Brain microvascular endothelial cell (primary cell): ENCODE results near the gene FABP2.
A peak's percentile ranks its signal among the peaks of the same experiment; 100 is the strongest.

Experiments used
- DNase-seq: peaks from one replicate; pipeline ENCODE4 v3.0.0-alpha.2; 2020
- H3K27ac ChIP-seq: fragments of 250-450 bp; sonication (Bioruptor Pico); 2 replicates; pipeline ENCODE4 v1.5.1; 2020; ENCODE audit warnings: mild to moderate bottlenecking, moderate library complexity
- H3K27me3 ChIP-seq: fragments of 250-450 bp; sonication (Bioruptor Pico); replicated peaks from 2 replicates; pipeline ENCODE4 v1.5.1; 2020; ENCODE audit warnings: mild to moderate bottlenecking
- H3K36me3 ChIP-seq: fragments of 250-450 bp; sonication (Bioruptor Pico); replicated peaks from 2 replicates; pipeline ENCODE4 v1.5.1; 2020; ENCODE audit warnings: mild to moderate bottlenecking
- H3K4me3 ChIP-seq: 2 replicates; pipeline ENCODE4 v1.5.1; 2011; ENCODE audit warnings: low read depth, mild to moderate bottlenecking, control low read depth, low read length, moderate library complexity
- CTCF ChIP-seq: IDR thresholded peaks from 2 replicates; pipeline ENCODE4 v1.5.1; 2011; ENCODE audit warnings: low read depth, mild to moderate bottlenecking, moderate library complexity, low read length, control low read depth, inconsistent platforms; ENCODE audit errors: missing control alignments
- in situ Hi-C: cut with HindIII; loops from 2 replicates; pipeline ENCODE4 v1.10.0; 2017; ENCODE audit warnings: low sequenced_read_pairs, low pct_ligation_motif_present

The FABP2 gene

GRCh38 chr4:119296356-119296755, 25.6 kb downstream of the FABP2 start:
- H3K36me3 ChIP-seq = peaks cover 10% of the 10 kb centered on the region
- in situ Hi-C loops = no loop called here
- no peaks in the 10 kb centered on the region for H3K27me3 ChIP-seq
- H3K27ac ChIP-seq = no peak overlapping the region
- TF ChIP-seq CTCF = no peak
- no peak for DNase-seq
- no peak overlapping the region for H3K4me3 ChIP-seq

GRCh38 chr4:119290598-119290997, 31.3 kb downstream of the FABP2 start:
- H3K27ac ChIP-seq = no peak overlapping the region
- no peak for TF ChIP-seq CTCF
- no peak overlapping the region for H3K4me3 ChIP-seq
- DNase-seq = no peak
- no peaks in the 10 kb centered on the region for H3K27me3 ChIP-seq
- in situ Hi-C loops = no loop called here
- peaks cover 6% of the 10 kb centered on the region for H3K36me3 ChIP-seq

GRCh38 chr4:119289313-119289712, 32.6 kb downstream of the FABP2 start:
- DNase-seq = no peak
- peaks cover 6% of the 10 kb centered on the region for H3K36me3 ChIP-seq
- no peaks in the 10 kb centered on the region for H3K27me3 ChIP-seq
- H3K27ac ChIP-seq = no peak overlapping the region
- in situ Hi-C loops = no loop called here
- no peak overlapping the region for H3K4me3 ChIP-seq
- no peak for TF ChIP-seq CTCF

GRCh38 chr4:119286377-119287002, 35.4 kb downstream of the FABP2 start:
- Histone ChIP-seq H3K4me3 (no peak overlapping the region), H3K27ac (no peak overlapping the region), H3K27me3 (no peaks in the 10 kb centered on the region), H3K36me3 (no peaks in the 10 kb centered on the region)
- in situ Hi-C loops = no loop called here
- peak; percentile 50 for DNase-seq
- peak; percentile 50 for TF ChIP-seq CTCF

GRCh38 chr4:119284876-119285780, 36.8 kb downstream of the FABP2 start:
- Histone ChIP-seq H3K27me3 (no peaks in the 10 kb centered on the region), H3K36me3 (no peaks in the 10 kb centered on the region), H3K27ac (no peak overlapping the region), H3K4me3 (peak overlapping the region; percentile 30)
- DNase-seq = no peak
- TF ChIP-seq CTCF = no peak
- in situ Hi-C loops = no loop called here
